Measurements from ENCODE around the gene ATP13A5.

ATP13A5 gene

DNA sequence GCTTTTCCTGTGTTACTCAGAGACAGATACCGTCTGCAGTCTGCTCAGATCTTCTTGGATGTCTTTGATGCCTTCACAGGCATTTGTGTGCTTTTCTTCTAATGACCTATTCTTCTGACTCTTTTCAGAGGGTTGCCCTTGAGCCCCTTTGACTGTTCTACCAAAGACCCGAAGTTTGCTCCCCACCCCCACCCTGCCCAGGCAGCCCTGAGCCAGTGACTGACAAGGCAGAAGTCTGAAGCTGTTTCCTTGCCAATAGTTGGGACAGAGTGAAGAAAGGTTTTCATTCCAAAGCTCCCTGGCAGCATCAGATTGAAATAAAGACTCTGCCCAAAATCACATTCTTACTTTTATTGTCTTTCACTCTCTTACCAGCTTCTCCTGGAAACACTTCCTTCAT lies 9.0 kb upstream of the ATP13A5 start:
- Histone ChIP-seq H3K9me3 (no peaks in the 10 kb centered on the region), H3K36me3 (no peaks in the 10 kb centered on the region), H3K4me1 (no peaks in the 10 kb centered on the region), H3K4me3 (ENCODE audit: low read depth, low read length) (no peak overlapping the region), H3K27me3 (peaks cover 20% of the 10 kb centered on the region)
- TF ChIP-seq, protein P1, sequence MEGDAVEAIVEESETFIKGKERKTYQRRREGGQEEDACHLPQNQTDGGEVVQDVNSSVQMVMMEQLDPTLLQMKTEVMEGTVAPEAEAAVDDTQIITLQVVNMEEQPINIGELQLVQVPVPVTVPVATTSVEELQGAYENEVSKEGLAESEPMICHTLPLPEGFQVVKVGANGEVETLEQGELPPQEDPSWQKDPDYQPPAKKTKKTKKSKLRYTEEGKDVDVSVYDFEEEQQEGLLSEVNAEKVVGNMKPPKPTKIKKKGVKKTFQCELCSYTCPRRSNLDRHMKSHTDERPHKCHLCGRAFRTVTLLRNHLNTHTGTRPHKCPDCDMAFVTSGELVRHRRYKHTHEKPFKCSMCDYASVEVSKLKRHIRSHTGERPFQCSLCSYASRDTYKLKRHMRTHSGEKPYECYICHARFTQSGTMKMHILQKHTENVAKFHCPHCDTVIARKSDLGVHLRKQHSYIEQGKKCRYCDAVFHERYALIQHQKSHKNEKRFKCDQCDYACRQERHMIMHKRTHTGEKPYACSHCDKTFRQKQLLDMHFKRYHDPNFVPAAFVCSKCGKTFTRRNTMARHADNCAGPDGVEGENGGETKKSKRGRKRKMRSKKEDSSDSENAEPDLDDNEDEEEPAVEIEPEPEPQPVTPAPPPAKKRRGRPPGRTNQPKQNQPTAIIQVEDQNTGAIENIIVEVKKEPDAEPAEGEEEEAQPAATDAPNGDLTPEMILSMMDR (IDR thresholded peaks at IDR 0.05; ENCODE audit: low read depth, low read length): no peak
- DNase-seq: no peak

DNA sequence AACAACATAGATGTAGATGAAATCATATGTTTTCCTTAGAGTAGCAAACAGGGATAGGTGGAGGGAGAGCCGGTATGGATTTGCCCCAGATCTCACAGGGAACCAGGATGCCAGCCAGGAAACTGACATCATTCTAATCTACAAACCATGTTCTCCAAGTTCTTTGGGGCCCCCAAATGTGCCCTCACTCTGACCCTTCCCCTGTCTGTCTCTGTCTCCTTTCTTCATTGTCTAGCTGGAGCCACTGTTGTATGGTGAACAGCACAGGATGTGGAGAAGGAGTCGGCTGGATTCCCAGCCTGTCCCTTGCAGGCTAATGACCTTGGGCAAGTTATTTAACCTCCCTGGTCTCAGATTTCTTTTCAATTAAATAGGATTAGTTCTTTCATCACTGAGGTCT lies 962 bp downstream of the ATP13A5 start:
- Histone ChIP-seq H3K36me3 (no peaks in the 10 kb centered on the region), H3K27me3 (peaks cover 16% of the 10 kb centered on the region), H3K9me3 (no peaks in the 10 kb centered on the region), H3K4me3 (ENCODE audit: low read depth, low read length) (no peak overlapping the region), H3K4me1 (no peaks in the 10 kb centered on the region)
- TF ChIP-seq, protein P1 (IDR thresholded peaks at IDR 0.05; ENCODE audit: low read depth, low read length): no peak
- no peak for DNase-seq

- TF ChIP-seq, protein P1 (IDR thresholded peaks at IDR 0.05; ENCODE audit: low read depth, low read length): no peak
- no peaks in the 10 kb centered on the region for H3K4me1 ChIP-seq
- no peak for DNase-seq
- peaks cover 16% of the 10 kb centered on the region for H3K27me3 ChIP-seq
- H3K4me3 ChIP-seq (ENCODE audit: low read depth, low read length): no peak overlapping the region
- no peaks in the 10 kb centered on the region for H3K9me3 ChIP-seq
- no peaks in the 10 kb centered on the region for H3K36me3 ChIP-seq
Observed at GRCh38 chr3:193375614-193376013, 2.9 kb downstream of the ATP13A5 start.

GRCh38 chr3:193372783-193373182 lies 5.8 kb downstream of the ATP13A5 start:
- Histone ChIP-seq H3K4me1 (no peaks in the 10 kb centered on the region), H3K4me3 (ENCODE audit: low read depth, low read length) (no peak overlapping the region), H3K36me3 (no peaks in the 10 kb centered on the region), H3K27me3 (peaks cover 9% of the 10 kb centered on the region), H3K9me3 (no peaks in the 10 kb centered on the region)
- TF ChIP-seq, protein P1 (IDR thresholded peaks at IDR 0.05; ENCODE audit: low read depth, low read length): no peak
- DNase-seq: no peak

- Histone ChIP-seq H3K36me3 (no peaks in the 10 kb centered on the region), H3K4me3 (ENCODE audit: low read depth, low read length) (no peak overlapping the region), H3K9me3 (no peaks in the 10 kb centered on the region), H3K27me3 (peaks cover 5% of the 10 kb centered on the region; the same call in 1 of the 2 replicates), H3K4me1 (no peaks in the 10 kb centered on the region)
- TF ChIP-seq, protein P1 (IDR thresholded peaks at IDR 0.05; ENCODE audit: low read depth, low read length): no peak
- no peak for DNase-seq
Observed at GRCh38 chr3:193367868-193368267, 10.7 kb downstream of the ATP13A5 start.

DNA sequence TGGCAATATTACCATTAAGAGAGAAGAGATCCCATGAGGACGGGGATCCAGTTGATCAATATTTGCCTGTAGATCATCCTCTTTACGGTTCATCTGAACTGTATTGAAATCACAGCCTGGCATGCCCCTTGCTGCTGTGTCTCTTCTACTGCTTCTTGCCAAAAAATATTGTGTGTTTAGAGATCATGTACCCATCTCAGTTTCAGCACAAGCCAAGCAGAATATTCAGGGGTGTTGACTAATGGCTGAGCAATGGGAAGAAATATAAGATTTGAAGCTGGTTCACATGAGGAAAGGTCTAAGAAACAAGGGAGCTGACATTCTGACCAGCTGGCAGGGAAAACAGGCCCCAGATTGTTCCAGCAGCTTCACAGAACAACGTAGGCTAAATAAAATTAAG lies 21.3 kb downstream of the ATP13A5 start:
- no peak for DNase-seq
- Histone ChIP-seq H3K4me1 (no peaks in the 10 kb centered on the region), H3K9me3 (no peaks in the 10 kb centered on the region), H3K36me3 (no peaks in the 10 kb centered on the region), H3K4me3 (ENCODE audit: low read depth, low read length) (no peak overlapping the region), H3K27me3 (peaks cover 15% of the 10 kb centered on the region)
- TF ChIP-seq, protein P1 (IDR thresholded peaks at IDR 0.05; ENCODE audit: low read depth, low read length): no peak

All from BE2C (cell line).